NT2/D1 (cell line): ENCODE data around the gene SNX12.

Experiments used
- SUZ12 ChIP-seq: IDR thresholded peaks from 2 replicates; pipeline ENCODE4 v1.6.1; 2011; ENCODE audit not compliant: insufficient read length, insufficient read depth; ENCODE audit errors: extremely low read depth
- YY1 ChIP-seq: IDR thresholded peaks from 2 replicates; pipeline ENCODE4 v1.6.1; 2011; ENCODE audit not compliant: insufficient read length, insufficient read depth

GRCh38 chrX:71103110-71103983, 35.2 kb upstream of the SNX12 start:
- no peak for TF ChIP-seq YY1
- TF ChIP-seq SUZ12: no peak
